ENCODE measurements around the gene NDC80. TPM values are rescaled to one million over a fixed set of nuclear protein-coding genes. Genes with fewer than 3 reads are reported as not detected.
"Not testable (repeated sequence)": the region's sequence is repeated elsewhere in the genome, so short reads cannot be mapped to it uniquely, and the experiment has no call there.

The NDC80 gene
- total RNA-seq, result 10 to 100 TPM in 1 of 2 donors, 1 to 10 TPM in 1; 8.4 to 15.4 TPM
- 12.9 TPM for polyA plus RNA-seq (ENCODE audit: insufficient read depth, low read depth, low replicate concordance)
- long read RNA-seq, donor 1, partial matches to known transcripts, result 0 of 2 reads
- long read RNA-seq, donor 1, other reads (novel, unspliced or antisense), result 0 of 2 reads
- long read RNA-seq, donor 2, partial matches to known transcripts, result 0 of 1 reads
- long read RNA-seq, donor 2, other reads (novel, unspliced or antisense), result 0 of 1 reads

DNA sequence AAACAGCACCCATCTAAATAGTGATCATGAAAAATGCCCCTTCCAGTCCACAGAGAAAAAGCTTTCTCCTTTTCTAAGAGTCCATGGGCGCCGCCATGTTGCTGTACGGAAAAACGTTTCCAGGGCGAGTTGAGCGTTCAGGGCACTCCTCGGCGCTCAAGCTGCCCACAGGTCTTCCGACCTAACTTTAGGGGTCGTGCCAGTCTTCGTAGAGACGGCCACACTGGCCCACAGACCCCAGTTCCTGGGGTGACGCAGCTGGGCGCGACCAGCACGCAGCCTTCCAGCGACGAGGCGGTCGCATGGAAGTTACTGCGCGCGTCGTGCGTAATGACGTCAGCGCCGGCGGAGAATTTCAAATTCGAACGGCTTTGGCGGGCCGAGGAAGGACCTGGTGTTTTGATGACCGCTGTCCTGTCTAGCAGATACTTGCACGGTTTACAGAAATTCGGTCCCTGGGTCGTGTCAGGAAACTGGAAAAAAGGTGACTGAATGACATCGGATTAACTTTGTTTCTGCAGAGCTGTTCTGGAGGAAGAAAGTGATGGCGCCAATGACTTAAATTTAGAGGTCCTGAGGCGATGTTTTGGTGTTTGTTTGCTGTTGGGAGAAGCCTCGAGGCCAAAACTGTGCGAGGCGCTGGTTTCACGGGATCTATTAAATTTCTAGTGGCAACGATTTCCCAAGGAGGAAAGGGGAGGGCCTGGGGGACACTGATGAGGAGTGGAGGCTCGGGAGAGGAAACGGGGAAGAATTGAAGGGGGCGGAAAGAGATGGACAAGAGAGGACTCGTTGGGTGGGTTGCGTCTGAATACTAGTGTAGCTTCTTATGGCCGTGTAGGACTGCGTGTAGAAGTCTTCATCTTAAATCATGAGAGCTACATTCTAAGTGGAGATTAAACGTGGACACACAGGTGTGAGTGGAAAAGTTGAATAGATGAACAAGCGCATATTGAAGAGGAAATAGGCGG, at the start of gene NDC80, which contains the start of gene METTL4:
TSS of gene NDC80 (plus strand) at position 358 of the 971 bp plus-strand sequence. CDS start 1,429 bp downstream, outside the sequence.
TSS of gene METTL4 (minus strand) at position 306 of the 971 bp plus-strand sequence. CDS start 4,289 bp downstream, outside the sequence.
- Histone ChIP-seq H3K36me3 (ENCODE audit: low read depth, missing control alignments) (no peaks in the 10 kb centered on the region), H3K27ac (peak within 1 kb of the TSS; percentile 97 to 100), H3K4me1 (peaks cover 12% of the 10 kb centered on the region), H3K9me3 (no peaks in the 10 kb centered on the region), H3K27me3 (no peaks in the 10 kb centered on the region), H3K4me3 (peak within 1 kb of the TSS; percentile 79 to 90)
- intact Hi-C loops (cut with DNase I; ENCODE audit: low total_unique reads), result no loop called here
- WGBS, 2 donors, result 0 to 1% methylated on average over 39 to 55 of the region's 55 CpGs
- DNase-seq, result peak; percentile 88
- no peak for TF ChIP-seq POLR2A (IDR thresholded peaks at IDR 0.05)
- TF ChIP-seq, protein P1, sequence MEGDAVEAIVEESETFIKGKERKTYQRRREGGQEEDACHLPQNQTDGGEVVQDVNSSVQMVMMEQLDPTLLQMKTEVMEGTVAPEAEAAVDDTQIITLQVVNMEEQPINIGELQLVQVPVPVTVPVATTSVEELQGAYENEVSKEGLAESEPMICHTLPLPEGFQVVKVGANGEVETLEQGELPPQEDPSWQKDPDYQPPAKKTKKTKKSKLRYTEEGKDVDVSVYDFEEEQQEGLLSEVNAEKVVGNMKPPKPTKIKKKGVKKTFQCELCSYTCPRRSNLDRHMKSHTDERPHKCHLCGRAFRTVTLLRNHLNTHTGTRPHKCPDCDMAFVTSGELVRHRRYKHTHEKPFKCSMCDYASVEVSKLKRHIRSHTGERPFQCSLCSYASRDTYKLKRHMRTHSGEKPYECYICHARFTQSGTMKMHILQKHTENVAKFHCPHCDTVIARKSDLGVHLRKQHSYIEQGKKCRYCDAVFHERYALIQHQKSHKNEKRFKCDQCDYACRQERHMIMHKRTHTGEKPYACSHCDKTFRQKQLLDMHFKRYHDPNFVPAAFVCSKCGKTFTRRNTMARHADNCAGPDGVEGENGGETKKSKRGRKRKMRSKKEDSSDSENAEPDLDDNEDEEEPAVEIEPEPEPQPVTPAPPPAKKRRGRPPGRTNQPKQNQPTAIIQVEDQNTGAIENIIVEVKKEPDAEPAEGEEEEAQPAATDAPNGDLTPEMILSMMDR (IDR thresholded peaks at IDR 0.05), result peak in 1 of 3 experiments; percentile 9

DNA sequence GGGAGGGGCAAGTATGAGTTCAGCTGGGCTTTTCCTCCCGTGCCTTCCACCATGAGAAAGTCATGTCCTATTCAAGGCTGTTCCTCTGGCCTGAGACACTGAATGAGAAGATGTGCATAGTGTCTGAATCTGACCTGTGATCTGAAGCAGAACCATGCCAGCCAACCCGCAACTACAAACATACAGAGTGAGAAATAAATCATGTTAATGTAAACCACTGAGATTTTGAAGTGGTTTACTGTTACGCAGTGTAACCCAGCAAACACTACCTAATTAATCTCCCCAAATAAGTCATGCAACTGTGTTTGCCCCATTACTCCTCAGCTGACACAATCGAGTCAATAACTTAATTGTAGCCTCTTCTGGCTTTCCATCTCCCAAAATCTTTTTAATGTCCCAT, 49.2 kb upstream of the NDC80 start:
- no peak overlapping the region for H3K4me3 ChIP-seq
- H3K27ac ChIP-seq, result no peak overlapping the region
- TF ChIP-seq POLR2A (IDR thresholded peaks at IDR 0.05), result no peak
- TF ChIP-seq, protein P1 (IDR thresholded peaks at IDR 0.05), result no peak
- H3K4me1 ChIP-seq, result no peaks in the 10 kb centered on the region
- no peaks in the 10 kb centered on the region for H3K9me3 ChIP-seq
- no peaks in the 10 kb centered on the region for H3K27me3 ChIP-seq
- WGBS, 2 donors, result 81 to 82% methylated on average over 4 of the region's 4 CpGs
- intact Hi-C loops (cut with DNase I; ENCODE audit: low total_unique reads), result no loop called here
- H3K36me3 ChIP-seq (ENCODE audit: low read depth, missing control alignments), result no peaks in the 10 kb centered on the region
- no peak for DNase-seq

DNA sequence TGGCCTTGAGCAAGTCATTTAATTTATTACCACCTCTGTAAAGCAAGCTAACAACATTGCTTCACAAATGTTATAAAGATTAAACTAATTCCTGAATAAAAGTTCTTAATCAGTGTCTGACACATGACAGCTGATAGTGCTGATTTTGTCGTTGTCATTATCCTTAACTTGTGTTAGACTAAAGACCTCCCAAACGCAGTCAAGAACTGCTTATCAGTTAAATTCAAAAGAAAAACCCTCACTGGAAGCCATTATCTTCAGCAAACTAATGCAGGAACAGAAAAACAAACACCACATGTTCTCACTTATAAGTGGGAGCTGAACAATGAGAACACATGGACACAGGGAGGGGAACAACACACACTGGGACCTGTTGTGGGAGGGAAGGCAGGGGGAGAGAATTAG, 46.6 kb upstream of the NDC80 start:
- intact Hi-C loops (cut with DNase I; ENCODE audit: low total_unique reads); DNase-seq: not testable (repeated sequence)
- WGBS, 2 donors, result 23 to 39% methylated on average over 2 of the region's 2 CpGs

DNA sequence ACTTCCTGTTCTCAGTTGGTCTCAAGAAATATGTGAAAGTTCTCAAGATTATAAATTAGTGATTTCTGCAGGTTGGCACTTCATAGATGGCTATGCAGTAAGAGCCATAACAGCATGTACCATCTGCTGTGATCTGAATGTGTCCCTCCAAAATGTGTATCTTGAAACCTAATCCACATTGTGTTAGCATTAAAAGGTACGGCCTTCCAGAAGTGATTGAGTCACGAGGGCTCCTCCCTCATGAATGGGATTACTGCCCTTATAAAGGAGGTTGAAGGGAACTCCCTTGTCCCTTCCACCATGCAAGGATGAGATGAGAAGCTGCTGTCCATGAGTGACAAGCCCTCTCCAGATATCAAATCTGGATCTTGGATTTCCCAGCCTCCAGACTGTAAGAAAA, 45.0 kb upstream of the NDC80 start:
- TF ChIP-seq POLR2A (IDR thresholded peaks at IDR 0.05), result no peak
- TF ChIP-seq, protein P1 (IDR thresholded peaks at IDR 0.05), result no peak
- H3K4me3 ChIP-seq, result no peak overlapping the region
- WGBS, 2 donors, result 65 to 82% methylated on average over 2 of the region's 2 CpGs
- no peaks in the 10 kb centered on the region for H3K9me3 ChIP-seq
- H3K4me1 ChIP-seq, result no peaks in the 10 kb centered on the region
- H3K27me3 ChIP-seq, result no peaks in the 10 kb centered on the region
- no peak for DNase-seq
- H3K36me3 ChIP-seq (ENCODE audit: low read depth, missing control alignments), result no peaks in the 10 kb centered on the region
- no peak overlapping the region for H3K27ac ChIP-seq
- intact Hi-C loops (cut with DNase I; ENCODE audit: low total_unique reads), result no loop called here

More for the DNA sequence above, 46.6 kb upstream of the NDC80 start:
- H3K9me3 ChIP-seq; H3K27ac ChIP-seq; H3K4me3 ChIP-seq; H3K27me3 ChIP-seq; H3K36me3 ChIP-seq (ENCODE audit: low read depth, missing control alignments); H3K4me1 ChIP-seq: not testable (repeated sequence)

DNA sequence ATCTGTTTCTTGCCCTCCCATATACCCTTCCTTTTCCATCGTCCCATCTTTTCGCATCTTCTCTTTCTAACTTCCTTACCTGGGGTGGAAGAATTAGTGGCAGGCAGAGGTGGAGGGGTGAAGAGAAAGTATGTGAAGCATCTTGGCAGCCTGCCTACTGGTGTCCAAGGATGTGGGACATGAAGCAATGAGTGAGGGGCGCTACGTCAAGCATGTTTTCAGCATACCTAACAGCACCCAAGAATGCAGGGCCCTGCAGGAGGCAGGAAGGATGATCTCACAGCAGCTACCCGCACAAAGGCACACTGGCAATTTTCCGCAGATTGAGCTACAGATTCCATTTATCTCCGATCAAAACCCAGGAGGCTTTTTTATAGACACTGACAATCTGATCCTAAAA, 42.2 kb upstream of the NDC80 start:
- H3K4me3 ChIP-seq, result no peak overlapping the region
- intact Hi-C loops (cut with DNase I; ENCODE audit: low total_unique reads), result no loop called here
- DNase-seq, result no peak
- 93 to 95% methylated on average over 7 of the region's 7 CpGs for WGBS, 2 donors
- H3K36me3 ChIP-seq (ENCODE audit: low read depth, missing control alignments), result no peaks in the 10 kb centered on the region
- no peak overlapping the region for H3K27ac ChIP-seq
- H3K4me1 ChIP-seq, result no peaks in the 10 kb centered on the region
- H3K27me3 ChIP-seq, result no peaks in the 10 kb centered on the region
- H3K9me3 ChIP-seq, result no peaks in the 10 kb centered on the region
- TF ChIP-seq, protein P1 (IDR thresholded peaks at IDR 0.05), result no peak
- TF ChIP-seq POLR2A (IDR thresholded peaks at IDR 0.05), result no peak

Data from testis (tissue), 5 donors.